SK-N-MC (cell line): ENCODE data around the gene LYPD8.

Experiments
- EZH2 ChIP-seq: fragments of 200-600 bp; sonication (generic); IDR thresholded peaks from one replicate; pipeline ENCODE4 v1.6.1; 2017; ENCODE audit warnings: antibody characterized with exemption
- FOXP2 ChIP-seq: optimal IDR thresholded peaks from 2 replicates; pipeline ENCODE3; 2011; ENCODE audit warnings: mild to moderate bottlenecking, moderate library complexity; ENCODE audit not compliant: insufficient read depth; ENCODE audit errors: extremely low read length, control extremely low read depth
- POLR2AphosphoS5 ChIP-seq: IDR thresholded peaks from 2 replicates; pipeline ENCODE4 v1.6.1; 2012; ENCODE audit warnings: mild to moderate bottlenecking, low read depth, low read length, borderline replicate concordance

GRCh38 chr1:248704606-248705005, 51.0 kb downstream of the LYPD8 start:
- TF ChIP-seq POLR2AphosphoS5 (no peak), EZH2 (no peak), FOXP2 (no peak)
